NCI-H748 (cell line): ENCODE measurements around the gene IFITM2.
"Not testable (repeated sequence)": the region's sequence is repeated elsewhere in the genome, so short reads cannot be mapped to it uniquely, and the experiment has no call there.

ENCODE experiments used
- DNase-seq: peaks from one replicate; lab custom pipeline; 2025; ENCODE audit not compliant: unreplicated experiment; lab: John Stamatoyannopoulos, UW

Gene IFITM2

DNA sequence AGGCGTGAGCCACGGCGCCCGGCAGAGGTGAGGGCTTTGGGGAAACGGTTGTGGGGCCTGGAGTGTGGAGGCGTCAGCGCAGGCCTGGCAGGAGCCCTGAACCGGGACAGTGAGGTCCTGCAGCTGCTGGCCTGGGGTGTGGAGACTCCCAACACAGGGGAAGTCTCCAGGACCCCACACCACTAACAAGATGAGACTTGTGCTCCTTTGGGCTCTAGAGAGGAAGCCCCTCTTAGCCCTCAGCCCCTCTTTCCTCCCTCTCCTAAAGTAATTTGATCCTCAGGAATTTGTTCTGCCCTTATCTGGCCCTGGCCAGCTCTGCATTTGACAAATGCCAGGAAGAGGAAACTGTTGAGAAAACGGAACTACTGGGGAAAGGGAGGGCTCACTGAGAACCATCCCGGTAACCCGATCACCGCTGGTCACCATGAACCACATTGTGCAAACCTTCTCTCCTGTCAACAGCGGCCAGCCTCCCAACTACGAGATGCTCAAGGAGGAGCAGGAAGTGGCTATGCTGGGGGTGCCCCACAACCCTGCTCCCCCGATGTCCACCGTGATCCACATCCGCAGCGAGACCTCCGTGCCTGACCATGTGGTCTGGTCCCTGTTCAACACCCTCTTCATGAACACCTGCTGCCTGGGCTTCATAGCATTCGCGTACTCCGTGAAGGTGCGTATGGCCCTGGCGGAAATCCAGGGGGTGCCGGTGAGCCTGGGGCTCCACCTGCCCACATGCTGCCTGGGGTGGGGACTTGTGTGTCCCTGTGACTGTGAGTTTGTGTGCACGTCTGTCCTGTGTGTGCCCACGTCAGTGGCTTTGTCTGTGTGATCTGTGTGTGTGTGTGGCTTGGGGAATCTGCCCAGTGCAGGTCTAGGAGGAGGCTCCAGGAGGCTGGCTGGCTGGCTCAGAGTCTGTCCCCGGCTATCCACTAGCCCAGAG, at the start of gene IFITM2:
Gene IFITM2 (plus strand): TSS at position 51 of the 943 bp plus-strand sequence. CDS start 377 bp downstream, at position 428.
- not testable (repeated sequence) for DNase-seq

DNA sequence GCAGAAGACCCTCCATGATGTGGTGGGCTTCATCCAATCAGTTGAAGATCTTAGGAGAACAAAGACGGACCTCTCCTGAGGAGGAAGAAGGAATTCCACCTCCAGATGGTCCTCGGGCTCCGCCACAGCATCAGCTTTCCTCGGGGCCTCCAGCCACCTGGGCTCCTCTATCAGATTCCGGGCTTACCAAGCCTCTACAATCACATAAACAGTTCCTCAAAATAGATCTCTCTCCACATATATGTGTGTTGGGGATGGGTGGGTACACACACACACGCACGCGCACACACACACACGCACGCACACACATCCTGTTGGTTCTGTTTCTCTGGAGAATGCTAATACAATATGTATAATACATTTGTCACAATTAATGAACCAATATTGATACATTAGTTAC, 48.2 kb upstream of the IFITM2 start:
- no peak for DNase-seq

DNA sequence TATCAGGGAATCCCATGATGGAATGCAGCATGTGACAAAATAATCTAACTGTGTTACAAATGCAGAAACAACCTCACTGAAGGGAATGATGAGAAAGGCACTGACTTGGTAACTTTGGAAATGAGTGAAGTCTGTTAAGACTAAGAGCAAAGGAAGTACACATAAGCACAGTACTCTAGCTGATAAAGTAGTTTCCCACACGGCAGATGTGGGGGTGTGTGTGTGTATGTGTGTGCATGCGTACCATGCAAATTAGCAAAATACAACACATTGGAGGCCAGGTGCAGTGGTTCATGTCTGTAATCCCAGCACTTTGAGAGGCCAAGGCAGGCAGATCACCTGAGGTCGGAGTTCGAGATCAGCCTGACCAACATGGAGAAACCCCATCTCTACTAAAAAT, 46.0 kb upstream of the IFITM2 start:
- no peak for DNase-seq

DNA sequence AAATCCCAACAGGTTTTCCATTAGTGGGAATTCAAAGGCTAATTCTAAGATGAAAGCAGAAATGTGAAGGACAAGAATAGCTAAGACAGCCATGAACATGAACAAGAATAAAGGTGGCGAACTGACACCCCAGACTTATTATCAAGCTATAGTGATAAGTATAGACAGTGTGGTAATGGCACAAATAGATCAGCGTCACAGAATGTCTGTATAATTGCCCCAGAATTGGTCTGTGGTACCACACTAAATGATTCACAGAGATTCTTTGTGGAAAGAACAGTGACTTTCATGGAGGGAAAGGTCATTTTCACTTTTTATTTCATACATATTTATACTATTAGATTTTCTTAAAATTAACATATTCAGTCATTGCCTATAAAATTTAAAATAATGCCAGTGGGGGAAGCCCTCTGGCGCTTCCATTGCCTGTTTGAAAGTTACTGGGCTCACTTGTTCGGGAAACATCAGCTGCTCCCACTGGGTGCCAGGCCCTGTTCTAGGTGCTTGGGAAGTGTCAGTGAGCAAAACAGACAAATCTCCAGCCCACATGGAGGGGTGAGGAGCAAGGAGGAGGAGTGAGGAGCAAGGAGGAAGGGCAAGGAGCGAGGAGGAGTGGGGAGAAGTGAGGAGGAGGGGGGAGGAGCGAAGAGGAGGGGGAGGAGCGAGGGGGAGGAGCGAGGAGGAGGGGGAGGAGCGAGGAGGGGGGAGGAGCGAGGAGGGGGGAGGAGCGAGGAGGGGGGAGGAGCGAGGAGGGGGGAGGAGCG, 40.8 kb upstream of the IFITM2 start:
- no peak for DNase-seq

DNA sequence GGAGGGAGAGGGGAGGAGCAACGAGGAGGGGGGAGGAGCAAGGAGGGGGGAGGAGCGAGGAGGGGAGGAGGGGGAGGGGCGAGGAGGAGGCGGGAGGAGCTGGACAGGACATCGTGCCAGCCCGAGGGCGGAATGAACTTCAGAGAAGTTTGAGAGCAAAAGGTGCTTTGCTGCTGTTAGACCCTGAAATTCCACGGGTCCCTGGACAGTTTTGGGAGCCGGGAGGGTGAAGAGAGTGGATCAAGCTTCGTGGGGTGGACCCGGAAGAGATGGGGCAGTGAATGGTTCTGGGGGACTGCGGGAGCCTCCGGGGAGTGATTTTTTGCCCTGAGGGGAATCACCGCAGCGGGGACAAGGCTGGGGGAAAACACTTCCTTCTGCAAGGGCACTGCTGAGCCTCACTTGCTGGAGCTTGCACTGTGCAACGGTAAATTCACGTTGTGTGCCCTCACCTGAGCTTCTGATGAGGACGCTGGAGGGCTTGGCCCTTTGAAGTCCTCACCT, 40.1 kb upstream of the IFITM2 start:
- no peak for DNase-seq

DNA sequence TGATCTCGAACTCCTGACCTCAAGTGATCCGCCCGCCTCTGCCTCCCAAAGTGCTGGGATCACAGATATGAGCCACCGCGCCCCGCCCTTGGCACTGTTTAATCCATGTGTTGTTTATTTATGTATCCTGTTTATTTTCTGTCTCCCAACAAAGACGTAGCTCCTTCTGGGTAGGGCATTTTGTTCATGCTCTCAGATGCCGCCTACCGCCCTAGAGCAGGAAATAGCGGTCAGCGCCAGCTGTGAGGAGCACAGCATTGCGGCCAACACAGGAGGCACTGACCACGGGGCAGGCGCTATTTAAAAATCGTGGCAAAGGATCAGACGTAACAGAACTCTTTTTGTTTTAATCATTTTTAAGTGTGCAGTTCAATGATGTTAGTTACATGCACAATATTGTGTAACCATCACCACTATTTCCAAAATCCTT, 38.9 kb upstream of the IFITM2 start:
- DNase-seq, result peak; percentile 33

DNA sequence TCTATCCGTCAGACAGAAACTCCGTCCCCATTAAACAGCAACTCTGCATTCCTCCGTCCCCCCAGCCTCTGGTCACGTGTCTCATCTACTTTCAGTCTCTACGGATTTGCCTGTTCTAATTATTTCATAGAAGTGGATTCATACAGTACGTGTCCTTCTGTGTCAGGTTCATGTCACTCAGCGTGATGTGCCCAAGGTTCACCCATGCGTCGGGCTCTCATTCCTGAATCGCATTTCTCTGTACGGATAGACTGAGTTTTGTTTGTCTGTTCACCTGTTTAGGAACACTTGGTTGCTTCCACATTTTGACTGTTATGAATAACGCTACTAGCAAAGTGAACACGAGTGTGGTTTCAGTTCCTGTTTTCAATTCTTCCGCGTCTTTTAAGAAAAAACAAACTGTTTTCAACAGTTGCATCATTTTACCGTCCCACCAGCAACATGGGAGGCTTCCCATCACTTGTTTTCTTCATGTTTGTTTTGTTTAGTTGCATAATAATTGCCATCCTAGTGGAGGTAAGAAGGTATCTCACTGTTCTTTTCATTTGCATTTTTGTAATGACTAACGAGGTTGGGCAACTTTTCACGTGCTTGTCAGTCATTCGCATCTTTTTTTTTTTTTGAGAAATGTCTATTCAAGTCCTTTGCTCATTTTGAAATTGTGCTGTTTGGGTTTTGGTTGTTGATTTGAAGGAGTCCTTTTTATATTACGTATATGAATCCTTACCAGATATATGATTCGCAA, 38.3 kb upstream of the IFITM2 start:
- DNase-seq, result no peak

DNA sequence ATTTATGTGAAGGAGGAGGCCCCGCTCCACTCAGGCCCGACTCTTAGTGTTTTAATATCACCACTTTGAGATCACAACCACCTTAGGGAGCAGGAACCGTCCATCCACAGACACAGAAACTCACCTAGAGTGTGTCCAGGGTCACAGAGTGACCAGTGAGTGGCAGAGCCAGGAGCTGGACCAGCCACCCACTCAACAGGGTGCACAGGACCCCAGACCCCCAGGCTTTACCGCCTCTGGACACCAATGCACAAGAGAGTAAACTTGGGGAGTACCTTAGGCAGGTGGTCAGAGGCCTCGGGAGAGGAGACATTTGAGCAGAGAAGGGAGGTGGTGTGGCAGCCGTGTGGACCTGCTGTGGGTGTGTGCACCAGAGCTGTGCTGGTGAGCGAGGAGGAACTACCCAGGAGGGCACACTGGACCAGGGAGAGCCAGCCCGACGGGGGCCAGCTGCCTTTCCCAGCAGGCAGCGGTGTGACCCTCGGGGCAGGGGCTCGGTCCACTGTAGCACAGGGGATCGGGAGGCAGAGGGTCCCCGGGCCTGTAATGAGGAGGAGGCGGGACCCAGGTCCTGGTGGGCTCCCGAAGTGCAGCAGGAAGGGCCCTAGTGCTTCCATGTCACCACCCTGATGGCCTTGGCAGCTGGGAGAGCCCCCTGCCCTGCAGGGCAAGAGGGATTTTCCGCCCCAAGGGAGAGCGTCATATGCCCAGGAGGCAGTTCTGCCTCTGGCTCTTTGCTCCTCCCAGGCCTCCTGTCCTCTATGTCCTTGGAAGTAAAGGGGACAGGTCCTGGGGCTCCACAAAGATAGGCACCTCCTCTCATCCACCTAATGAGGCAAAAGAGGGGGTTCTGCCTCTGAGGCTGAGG, 36.9 kb upstream of the IFITM2 start:
- no peak for DNase-seq

DNA sequence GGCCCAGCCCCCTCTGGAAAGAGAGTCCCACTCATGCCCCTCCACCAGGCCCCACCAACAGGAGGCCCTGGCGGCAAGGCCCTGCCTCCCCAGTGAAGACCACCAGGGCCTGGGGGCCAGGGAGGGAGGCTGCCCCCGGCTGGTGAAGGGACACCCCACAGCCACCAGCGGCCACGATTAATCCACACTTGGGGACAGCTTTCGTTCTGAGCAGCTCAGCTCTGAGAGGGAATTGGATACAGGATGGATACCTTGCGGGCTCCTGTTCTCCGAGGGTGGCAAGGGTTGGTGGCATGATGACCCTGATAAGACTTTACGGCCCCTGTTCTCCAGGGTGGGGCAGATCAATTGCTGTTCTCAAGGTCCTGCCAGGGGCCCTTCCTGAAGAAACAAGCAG, 36.3 kb upstream of the IFITM2 start:
- DNase-seq, result no peak

DNA sequence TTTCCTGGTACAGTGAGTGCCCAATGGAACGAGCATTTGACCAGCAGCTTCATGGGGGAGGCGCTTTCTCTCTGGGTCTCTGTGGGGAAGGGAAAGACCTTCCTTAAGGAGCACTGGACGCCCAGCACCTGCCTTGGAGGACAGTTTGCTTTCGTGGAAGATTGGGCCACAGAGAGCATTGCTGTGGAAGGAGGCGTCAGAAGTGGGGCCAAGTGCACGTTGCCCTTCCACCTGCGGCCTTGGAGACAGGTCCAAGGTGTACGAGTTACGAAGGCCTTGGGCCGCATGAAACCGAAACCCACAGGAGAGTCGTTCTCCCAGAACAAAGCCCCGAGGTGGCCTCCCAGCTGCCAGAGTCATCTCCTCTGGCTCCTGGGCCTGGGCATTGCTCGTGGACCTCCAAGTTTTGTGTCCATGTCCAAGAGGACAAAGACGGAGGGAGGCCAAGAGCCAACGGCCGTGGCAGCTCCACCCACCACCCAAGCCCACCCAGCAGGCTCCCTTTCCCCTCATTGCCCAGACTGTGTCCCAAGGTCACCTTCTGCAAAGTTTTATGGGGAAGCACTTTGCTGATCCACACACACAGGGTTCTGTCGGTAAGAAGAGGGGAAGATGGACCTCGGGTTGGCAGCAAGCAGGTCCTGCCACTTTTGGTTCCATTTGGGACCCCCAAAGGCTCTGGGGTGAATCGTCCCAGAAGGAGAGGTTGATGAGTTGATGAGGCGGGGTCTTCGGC, 35.3 kb upstream of the IFITM2 start:
- DNase-seq, result no peak

DNA sequence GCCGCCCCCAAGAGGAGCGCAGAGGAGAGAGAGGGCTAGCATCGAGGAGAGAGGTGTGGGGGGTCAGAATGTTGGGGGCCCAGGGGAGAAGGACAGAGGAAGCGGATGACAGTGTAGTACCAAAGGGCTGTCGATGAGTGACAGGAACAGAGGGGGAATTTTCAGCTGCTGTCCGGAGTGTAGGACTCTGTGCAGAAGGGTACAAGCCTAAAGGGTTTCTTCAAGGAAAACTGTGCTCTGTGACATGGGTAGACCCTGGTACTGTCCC, 34.8 kb upstream of the IFITM2 start:
- DNase-seq, result no peak

DNA sequence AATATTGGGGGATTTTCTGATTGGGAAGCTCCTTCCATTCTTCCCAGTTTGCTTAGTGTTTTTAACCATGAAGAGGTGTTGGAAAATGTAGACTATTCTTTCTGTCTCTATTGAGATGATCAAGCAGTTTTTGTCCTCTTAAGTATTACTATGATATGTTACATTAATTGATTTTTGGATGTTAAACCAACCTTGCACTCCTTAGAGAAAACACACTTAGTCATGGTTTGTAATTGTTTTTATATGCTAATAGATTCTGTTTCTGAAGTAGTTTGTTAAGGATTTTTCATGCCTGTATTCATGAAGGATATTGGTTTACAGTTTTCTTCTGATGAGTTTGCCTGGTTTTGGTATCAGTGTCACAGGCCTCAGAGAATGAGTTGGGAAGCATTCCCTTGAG, 31.4 kb upstream of the IFITM2 start:
- DNase-seq, result no peak

DNA sequence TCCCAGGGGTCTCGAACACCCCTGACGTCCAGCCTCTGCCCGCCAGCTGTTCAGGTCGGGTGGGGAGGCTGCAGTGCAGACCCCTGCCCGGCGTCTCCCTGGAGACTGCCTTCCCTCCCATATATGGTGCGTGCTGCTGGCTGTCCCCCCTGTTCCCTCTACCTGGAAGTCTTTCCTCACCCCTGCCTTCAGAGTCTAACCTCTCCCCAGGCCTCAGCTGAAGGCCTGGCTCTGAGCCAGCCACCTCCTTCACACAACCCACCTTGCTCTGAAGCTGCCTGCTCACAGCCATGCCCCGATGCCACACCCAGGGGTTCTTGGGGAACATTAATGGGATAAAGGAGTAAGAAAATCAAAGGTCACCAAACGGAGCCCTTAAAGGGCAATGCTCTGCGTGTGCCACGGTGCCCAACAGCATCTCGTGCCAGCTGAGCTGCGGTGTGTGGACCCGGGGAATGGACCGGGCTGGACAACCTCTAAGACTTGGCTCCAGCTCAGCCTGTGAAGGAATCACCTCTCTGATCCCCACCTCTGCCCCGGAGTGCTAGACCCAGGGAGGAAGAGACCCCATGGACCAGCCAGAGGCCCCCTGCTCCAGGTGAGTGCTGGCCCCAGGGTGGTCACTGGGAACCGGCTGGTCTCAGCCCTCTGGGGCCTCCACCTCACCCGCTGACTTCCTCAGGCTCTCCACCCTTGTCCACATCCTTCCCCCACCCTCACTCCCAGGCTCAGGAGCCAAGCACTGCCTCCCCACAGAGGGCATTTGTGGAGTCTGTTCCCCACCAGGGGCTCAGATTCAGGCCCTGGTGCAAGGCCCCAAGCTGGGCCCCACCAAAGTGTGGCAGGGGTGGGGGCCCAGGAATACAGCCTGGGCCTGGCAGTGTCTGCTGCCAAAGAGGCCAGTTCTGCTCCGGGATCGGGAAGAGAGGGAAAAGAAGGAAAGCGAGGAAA, 29.3 kb upstream of the IFITM2 start, which contains the start of gene NLRP6:
Gene NLRP6 (plus strand): TSS at position 407 of the 951 bp plus-strand sequence. CDS start 163 bp downstream, at position 570.
- no peak for DNase-seq

DNA sequence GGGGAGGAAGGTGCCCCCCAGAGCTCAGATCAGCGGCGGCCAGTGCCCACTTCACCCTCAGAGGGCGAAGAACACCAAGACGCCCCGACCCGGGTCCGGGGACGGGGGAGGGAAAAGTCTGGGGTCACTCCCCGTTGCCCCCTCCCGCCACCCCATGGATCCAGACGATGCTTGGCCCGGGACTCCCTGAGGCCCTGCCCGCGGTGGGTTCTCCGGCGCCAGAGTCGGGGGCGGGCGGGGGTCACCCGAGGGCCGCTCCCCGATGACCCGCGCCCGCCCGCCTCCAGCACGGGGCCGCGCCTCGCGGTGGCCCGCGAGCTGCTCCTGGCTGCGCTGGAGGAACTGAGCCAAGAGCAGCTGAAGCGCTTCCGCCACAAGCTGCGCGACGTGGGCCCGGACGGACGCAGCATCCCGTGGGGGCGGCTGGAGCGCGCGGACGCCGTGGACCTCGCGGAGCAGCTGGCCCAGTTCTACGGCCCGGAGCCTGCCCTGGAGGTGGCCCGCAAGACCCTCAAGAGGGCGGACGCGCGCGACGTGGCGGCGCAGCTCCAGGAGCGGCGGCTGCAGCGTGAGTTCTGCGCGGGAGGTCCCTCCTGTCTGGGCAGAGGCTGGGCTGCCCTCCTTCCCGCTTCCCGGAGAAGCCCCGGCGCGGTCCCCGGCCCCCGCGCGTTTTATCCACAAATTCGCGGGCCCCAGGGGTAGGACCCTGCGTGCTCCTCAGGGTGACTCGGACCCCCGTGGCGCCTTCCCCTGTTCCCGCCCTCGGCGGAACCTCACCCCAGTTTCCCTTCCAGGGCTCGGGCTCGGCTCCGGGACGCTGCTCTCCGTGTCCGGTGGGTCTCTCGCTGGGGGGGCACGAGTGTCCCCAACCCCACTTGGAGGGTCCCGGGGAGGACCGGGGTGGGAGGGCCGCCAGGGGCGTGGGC, 28.3 kb upstream of the IFITM2 start:
- DNase-seq, result no peak

DNA sequence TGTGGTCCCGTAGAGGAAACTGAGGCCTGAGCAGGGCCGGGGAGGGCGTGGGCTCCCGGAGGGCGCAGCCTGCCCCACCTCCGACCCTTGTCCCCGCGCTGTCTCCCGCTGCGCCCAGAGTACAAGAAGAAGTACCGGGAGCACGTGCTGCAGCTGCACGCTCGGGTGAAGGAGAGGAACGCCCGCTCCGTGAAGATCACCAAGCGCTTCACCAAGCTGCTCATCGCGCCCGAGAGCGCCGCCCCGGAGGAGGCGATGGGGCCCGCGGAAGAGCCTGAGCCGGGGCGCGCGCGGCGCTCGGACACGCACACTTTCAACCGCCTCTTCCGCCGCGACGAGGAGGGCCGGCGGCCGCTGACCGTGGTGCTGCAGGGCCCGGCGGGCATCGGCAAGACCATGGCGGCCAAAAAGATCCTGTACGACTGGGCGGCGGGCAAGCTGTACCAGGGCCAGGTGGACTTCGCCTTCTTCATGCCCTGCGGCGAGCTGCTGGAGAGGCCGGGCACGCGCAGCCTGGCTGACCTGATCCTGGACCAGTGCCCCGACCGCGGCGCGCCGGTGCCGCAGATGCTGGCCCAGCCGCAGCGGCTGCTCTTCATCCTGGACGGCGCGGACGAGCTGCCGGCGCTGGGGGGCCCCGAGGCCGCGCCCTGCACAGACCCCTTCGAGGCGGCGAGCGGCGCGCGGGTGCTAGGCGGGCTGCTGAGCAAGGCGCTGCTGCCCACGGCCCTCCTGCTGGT, 27.5 kb upstream of the IFITM2 start:
- DNase-seq, result peak; percentile 56

DNA sequence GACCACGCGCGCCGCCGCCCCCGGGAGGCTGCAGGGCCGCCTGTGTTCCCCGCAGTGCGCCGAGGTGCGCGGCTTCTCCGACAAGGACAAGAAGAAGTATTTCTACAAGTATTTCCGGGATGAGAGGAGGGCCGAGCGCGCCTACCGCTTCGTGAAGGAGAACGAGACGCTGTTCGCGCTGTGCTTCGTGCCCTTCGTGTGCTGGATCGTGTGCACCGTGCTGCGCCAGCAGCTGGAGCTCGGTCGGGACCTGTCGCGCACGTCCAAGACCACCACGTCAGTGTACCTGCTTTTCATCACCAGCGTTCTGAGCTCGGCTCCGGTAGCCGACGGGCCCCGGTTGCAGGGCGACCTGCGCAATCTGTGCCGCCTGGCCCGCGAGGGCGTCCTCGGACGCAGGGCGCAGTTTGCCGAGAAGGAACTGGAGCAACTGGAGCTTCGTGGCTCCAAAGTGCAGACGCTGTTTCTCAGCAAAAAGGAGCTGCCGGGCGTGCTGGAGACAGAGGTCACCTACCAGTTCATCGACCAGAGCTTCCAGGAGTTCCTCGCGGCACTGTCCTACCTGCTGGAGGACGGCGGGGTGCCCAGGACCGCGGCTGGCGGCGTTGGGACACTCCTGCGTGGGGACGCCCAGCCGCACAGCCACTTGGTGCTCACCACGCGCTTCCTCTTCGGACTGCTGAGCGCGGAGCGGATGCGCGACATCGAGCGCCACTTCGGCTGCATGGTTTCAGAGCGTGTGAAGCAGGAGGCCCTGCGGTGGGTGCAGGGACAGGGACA, 26.7 kb upstream of the IFITM2 start:
- peak; percentile 26 for DNase-seq
